ENCODE data around the gene ELL. TPM values are rescaled to one million over a fixed set of nuclear protein-coding genes. Genes with fewer than 3 reads are reported as not detected.
A peak's percentile ranks its signal among the peaks of the same experiment; 100 is the strongest.

The ELL gene
- polyA plus RNA-seq, 4 donors: 7.8 to 12.0 (median 9.0) TPM

- no peak for DNase-seq (ENCODE audit: low read depth in 4 of 4, low spot score in 3 of 4)
These were observed 96.1 kb downstream of the ELL start for GRCh38 chr19:18425515-18426415.

DNA sequence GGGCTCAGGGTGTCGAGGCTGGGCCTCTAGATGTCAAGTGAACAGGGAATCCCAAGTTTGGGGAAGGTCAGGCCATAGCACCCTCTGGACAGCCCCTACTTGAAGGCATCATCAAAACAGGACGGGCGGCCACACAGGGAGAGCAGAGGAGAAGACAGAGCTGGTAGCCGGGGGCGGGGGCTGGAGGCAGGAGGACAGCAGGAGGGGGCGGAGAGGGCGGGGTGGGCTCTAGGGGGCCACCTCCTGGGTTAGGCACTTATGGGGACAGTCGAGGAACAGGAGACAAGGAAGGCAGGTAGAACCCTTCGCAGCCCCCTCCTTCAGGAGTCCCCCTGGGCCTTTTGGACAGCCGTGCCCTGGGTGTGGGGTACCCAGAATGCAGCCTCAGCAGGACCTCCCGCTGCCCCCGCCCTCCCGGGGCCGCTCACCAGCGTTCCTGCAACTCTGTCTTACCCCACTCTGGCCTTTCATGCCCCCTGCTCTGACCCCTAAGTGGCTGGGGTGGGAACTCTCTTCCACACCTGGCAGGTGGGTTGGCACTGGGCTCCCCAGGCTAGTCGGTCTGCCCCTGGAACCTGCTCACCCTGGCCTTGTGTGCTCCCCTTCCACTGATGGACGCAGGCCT, 96.9 kb downstream of the ELL start:
- DNase-seq (ENCODE audit: low read depth in 4 of 4, low spot score in 3 of 4): no peak

GRCh38 chr19:18424122-18424889, 97.6 kb downstream of the ELL start:
- DNase-seq (ENCODE audit: low read depth in 4 of 4, low spot score in 3 of 4): no peak

- DNase-seq (ENCODE audit: low read depth in 4 of 4, low spot score in 3 of 4): no peak
These were observed 98.4 kb downstream of the ELL start for GRCh38 chr19:18423258-18424020.

- no peak for DNase-seq (ENCODE audit: low read depth in 4 of 4, low spot score in 3 of 4)
These were observed 99.2 kb downstream of the ELL start for GRCh38 chr19:18422530-18423191.

- DNase-seq (ENCODE audit: low read depth in 4 of 4, low spot score in 3 of 4): no peak
These were observed 100.4 kb downstream of the ELL start for GRCh38 chr19:18421371-18421959.

GRCh38 chr19:18420930-18421329, 100.9 kb downstream of the ELL start:
- no peak for DNase-seq (ENCODE audit: low read depth in 4 of 4, low spot score in 3 of 4)

DNA sequence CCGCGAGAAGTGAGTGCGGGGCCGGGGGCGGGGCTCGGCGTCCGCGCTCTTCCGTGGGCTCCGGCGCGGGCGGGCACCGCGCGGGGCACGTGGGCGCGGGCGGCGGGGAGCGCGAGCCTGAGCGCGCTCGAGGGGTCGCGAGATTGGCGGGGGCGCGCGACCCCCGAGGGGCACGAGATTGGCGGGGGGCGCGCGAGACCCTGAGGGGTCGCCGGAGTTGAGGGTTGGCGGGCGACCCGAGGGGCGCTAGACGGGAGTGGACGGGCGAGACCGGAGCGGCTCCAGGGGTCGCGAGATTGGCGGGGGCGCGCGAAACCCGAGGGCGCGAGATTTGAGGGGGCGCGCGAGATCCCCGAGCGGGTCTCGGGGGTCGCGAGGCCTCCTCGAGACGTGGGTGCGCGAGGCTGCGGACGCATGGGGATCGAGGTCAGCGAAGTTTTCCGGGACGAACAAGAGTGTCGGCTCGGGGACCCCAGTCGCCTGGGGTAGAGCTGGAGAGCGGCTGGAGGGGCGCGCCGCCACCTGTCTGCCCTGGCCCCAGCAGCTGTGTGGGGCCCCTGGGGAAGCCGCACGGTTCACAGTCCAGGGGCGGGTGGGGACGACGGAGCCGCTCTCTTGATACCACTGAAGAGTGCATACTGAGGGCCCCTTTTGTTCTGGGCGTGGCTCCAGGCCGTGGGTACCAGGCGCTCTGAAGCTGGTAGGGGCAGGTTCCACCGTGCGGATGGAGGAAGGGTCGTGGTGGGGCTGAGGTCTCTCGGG, 102.0 kb downstream of the ELL start:
- no peak for DNase-seq (ENCODE audit: low read depth in 4 of 4, low spot score in 3 of 4)

DNA sequence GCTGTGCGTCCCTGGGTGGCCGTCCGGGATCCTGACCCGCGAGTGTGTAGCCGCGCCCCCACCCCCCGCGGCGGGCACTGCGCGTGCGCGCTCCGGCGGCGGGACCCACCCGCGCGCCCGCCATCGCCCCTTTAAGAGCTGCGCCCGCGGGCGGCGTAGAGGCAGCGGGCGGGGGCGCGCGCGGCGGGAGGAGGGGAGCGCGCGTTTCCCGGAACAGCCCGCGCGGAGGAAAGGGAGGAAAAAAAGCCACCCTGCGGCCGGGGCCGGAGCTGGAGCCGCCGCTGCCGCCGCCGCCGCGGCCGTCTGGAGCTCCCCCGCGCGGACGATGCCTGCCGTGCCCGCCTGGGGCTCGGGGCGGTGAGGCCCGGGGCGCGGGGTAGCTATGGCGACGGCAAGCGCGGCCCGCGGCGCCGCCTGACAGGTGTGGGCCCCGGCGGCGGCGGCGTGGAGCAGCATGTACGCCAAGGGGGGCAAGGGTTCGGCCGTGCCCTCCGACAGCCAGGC, 102.6 kb downstream of the ELL start, which contains the start of gene SSBP4:
SSBP4 (plus strand) TSS at position 204 of the 504 bp plus-strand sequence; CDS start at position 455, 251 bp downstream.
- DNase-seq (ENCODE audit: low read depth in 4 of 4, low spot score in 3 of 4): no peak

DNA sequence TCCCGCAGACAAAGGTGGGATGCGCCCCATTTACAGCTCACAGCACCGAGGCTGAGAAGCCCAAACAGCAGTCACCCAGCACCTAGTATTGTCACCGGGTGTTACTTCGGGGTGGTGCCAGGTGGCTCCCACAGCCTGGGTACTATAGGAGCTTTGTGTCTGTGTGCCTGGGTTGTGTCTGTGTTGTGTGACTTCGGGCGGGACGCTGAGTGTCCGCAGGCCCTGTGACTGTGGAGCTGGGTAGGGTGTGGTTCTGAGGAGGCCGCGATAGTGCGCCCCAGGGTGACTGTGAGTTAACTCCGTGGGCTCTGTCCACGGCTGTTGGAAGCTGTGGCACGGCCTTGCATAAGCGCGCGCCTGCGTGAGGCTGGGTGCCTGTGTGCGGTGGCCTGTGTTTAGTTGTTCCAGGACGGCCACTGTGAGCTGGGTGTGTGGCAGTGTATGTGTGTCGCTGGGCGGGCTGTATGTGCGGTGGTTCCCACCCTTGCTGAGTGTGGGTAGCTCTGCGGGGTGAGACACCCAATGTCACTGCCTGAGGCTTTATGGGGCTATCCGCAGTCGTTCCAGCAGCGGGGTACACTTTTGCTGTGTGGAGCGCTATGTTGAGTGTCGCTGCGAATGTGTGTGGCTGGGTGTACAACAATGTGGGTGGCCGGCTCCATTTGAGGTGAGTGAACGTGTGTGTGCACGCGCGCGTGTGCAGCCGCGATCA, 103.2 kb downstream of the ELL start:
- no peak for DNase-seq (ENCODE audit: low read depth in 4 of 4, low spot score in 3 of 4)

DNA sequence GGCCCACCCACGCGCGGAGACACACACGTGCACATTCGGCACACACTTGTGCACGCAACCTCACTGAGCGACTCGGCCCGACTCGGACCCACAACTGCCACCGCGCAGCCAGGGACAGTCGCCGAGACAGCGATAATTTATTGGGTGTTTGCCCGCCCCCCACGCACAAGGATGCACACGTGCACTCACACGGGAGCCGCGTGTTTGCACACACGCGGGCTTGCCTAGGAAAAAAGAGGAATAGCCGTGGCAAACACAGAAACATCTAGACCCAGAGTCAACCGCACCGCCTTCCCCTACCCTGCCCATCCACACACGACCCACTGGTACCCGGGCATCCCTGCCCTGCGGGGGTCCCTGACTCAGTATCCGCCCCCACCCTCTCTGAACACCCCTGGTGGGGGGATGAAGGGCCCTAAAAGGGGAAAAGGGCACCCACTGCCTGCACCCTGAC, 103.8 kb downstream of the ELL start:
- DNase-seq (ENCODE audit: low read depth in 4 of 4, low spot score in 3 of 4): no peak

GRCh38 chr19:18417250-18418028, 104.4 kb downstream of the ELL start:
- no peak for DNase-seq (ENCODE audit: low read depth in 4 of 4, low spot score in 3 of 4)

DNA sequence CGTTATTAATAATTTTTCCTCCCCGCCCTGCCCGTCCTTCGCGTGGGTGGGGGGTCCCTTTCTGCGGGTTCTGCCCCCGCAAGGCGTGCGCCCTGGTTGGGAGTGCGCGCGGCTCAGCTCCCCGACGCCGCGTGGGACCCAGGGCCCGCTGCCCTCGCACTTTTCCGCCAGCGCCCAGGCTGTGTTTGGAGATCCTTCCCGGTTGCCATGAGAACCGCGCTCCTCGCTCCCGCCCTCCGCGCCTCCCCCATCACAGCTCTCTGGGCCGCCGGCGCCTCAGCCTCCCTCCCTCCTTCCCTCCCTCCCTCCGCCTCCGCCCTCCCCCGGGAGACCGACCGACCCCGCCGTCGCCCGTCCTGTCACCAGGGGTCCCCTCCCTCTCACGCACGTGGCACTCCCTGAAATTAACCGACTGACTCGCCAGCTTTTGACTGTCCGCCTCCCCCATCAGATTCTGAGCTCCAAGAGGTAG, 105.1 kb downstream of the ELL start:
- DNase-seq (ENCODE audit: low read depth in 4 of 4, low spot score in 3 of 4): peak; percentile 82 to 88 (median 86)

GRCh38 chr19:18415178-18415867, 106.5 kb downstream of the ELL start:
- peak in 1 of 4 donors; percentile 82 for DNase-seq (ENCODE audit: low read depth in 4 of 4, low spot score in 3 of 4)

GRCh38 chr19:18414504-18415177, 107.2 kb downstream of the ELL start:
- no peak for DNase-seq (ENCODE audit: low read depth in 4 of 4, low spot score in 3 of 4)

Measured in left renal pelvis (tissue), 4 donors.